Measurements from ENCODE around the gene FANCC.
"Not testable (repeated sequence)": the region's sequence is repeated elsewhere in the genome, so short reads cannot be mapped to it uniquely, and the experiment has no call there.

FANCC gene

GRCh38 chr9:95330720-95331404, 13.4 kb upstream of the FANCC start:
- DNase-seq, result no peak

- DNase-seq, result not testable (repeated sequence)
These were observed 11.6 kb upstream of the FANCC start for GRCh38 chr9:95329061-95329460.

- no peak for DNase-seq
These were observed 9.8 kb upstream of the FANCC start for GRCh38 chr9:95327239-95327865.

GRCh38 chr9:95325221-95325620, 7.7 kb upstream of the FANCC start:
- no peak for DNase-seq

- no peak for DNase-seq
These were observed 343 bp upstream of the FANCC start for GRCh38 chr9:95317893-95318211.

- peak; percentile 78 for DNase-seq
These were observed 753 bp downstream of the FANCC start for GRCh38 chr9:95316794-95317118.

GRCh38 chr9:95316274-95316673, 1.2 kb downstream of the FANCC start:
- DNase-seq, result no peak

- no peak for DNase-seq
These were observed 2.3 kb downstream of the FANCC start for GRCh38 chr9:95315108-95315746.

- DNase-seq, result peak; percentile 60
These were observed 4.5 kb downstream of the FANCC start for GRCh38 chr9:95313010-95313498.

- DNase-seq, result no peak
These were observed 5.5 kb downstream of the FANCC start for GRCh38 chr9:95311961-95312360.

GRCh38 chr9:95307538-95307937, 10.0 kb downstream of the FANCC start:
- DNase-seq, result no peak

- no peak for DNase-seq
These were observed 10.7 kb downstream of the FANCC start for GRCh38 chr9:95306819-95307218.

GRCh38 chr9:95305770-95306492, 11.6 kb downstream of the FANCC start:
- peak; percentile 72 for DNase-seq

- DNase-seq, result no peak
These were observed 15.0 kb downstream of the FANCC start for GRCh38 chr9:95302479-95302878.

- no peak for DNase-seq
These were observed 19.7 kb downstream of the FANCC start for GRCh38 chr9:95297760-95298159.

- DNase-seq, result no peak
These were observed 20.2 kb downstream of the FANCC start for GRCh38 chr9:95297316-95297715.

GRCh38 chr9:95296761-95297160, 20.7 kb downstream of the FANCC start:
- DNase-seq, result peak; percentile 25

GRCh38 chr9:95293296-95293695, 24.2 kb downstream of the FANCC start:
- DNase-seq, result not testable (repeated sequence)

- DNase-seq, result no peak
These were observed 25.3 kb downstream of the FANCC start for GRCh38 chr9:95292226-95292625.

GRCh38 chr9:95286151-95286550, 31.4 kb downstream of the FANCC start:
- peak; percentile 17 for DNase-seq

- no peak for DNase-seq
These were observed 32.2 kb downstream of the FANCC start for GRCh38 chr9:95285307-95285706.

GRCh38 chr9:95284162-95285080, 33.1 kb downstream of the FANCC start:
- DNase-seq, result no peak
